ENCODE results near the gene KCNMB1.
A peak's percentile ranks its signal among the peaks of the same experiment; 100 is the strongest.

Gene KCNMB1

GRCh38 chr5:170388818-170389549 lies at the start of gene KCNMB1:
KCNMB1 (minus strand) TSS chr5:170389367; CDS start chr5:170385447, 3,920 bp downstream.
- peak; percentile 14 for DNase-seq

GRCh38 chr5:170438581-170438980 lies 49.4 kb upstream of the KCNMB1 start:
- no peak for DNase-seq

GRCh38 chr5:170437621-170438375 lies 48.6 kb upstream of the KCNMB1 start:
- DNase-seq: no peak

GRCh38 chr5:170436335-170436734 lies 47.2 kb upstream of the KCNMB1 start:
- no peak for DNase-seq

- DNase-seq: peak; percentile 90
Measured at GRCh38 chr5:170434966-170435605, 45.9 kb upstream of the KCNMB1 start.

- DNase-seq: no peak
Measured at GRCh38 chr5:170432669-170433068, 43.5 kb upstream of the KCNMB1 start.

GRCh38 chr5:170431571-170431970 lies 42.4 kb upstream of the KCNMB1 start:
- no peak for DNase-seq

- peak; percentile 87 for DNase-seq
Measured at GRCh38 chr5:170430866-170431437, 41.8 kb upstream of the KCNMB1 start.

GRCh38 chr5:170430256-170430655 lies 41.1 kb upstream of the KCNMB1 start:
- DNase-seq: no peak

GRCh38 chr5:170429014-170429413 lies 39.8 kb upstream of the KCNMB1 start:
- DNase-seq: peak; percentile 33

GRCh38 chr5:170427672-170428236 lies 38.6 kb upstream of the KCNMB1 start:
- DNase-seq: peak; percentile 73

- DNase-seq: no peak
Measured at GRCh38 chr5:170426786-170427185, 37.6 kb upstream of the KCNMB1 start.

GRCh38 chr5:170426149-170426767 lies 37.1 kb upstream of the KCNMB1 start:
- no peak for DNase-seq

GRCh38 chr5:170425731-170426130 lies 36.6 kb upstream of the KCNMB1 start:
- DNase-seq: no peak

GRCh38 chr5:170424629-170425028 lies 35.5 kb upstream of the KCNMB1 start:
- no peak for DNase-seq

GRCh38 chr5:170423692-170424091 lies 34.5 kb upstream of the KCNMB1 start:
- peak; percentile 42 for DNase-seq

- DNase-seq: peak; percentile 29
Measured at GRCh38 chr5:170421826-170422225, 32.7 kb upstream of the KCNMB1 start.

- DNase-seq: peak; percentile 92
Measured at GRCh38 chr5:170420806-170421412, 31.7 kb upstream of the KCNMB1 start.

- DNase-seq: no peak
Measured at GRCh38 chr5:170419643-170420042, 30.5 kb upstream of the KCNMB1 start.

GRCh38 chr5:170418736-170419135 lies 29.6 kb upstream of the KCNMB1 start:
- DNase-seq: no peak

- no peak for DNase-seq
Measured at GRCh38 chr5:170416526-170416925, 27.4 kb upstream of the KCNMB1 start.

GRCh38 chr5:170414786-170415185 lies 25.6 kb upstream of the KCNMB1 start:
- DNase-seq: no peak
